Measurements from ENCODE around the gene EPHB2.

DNA sequence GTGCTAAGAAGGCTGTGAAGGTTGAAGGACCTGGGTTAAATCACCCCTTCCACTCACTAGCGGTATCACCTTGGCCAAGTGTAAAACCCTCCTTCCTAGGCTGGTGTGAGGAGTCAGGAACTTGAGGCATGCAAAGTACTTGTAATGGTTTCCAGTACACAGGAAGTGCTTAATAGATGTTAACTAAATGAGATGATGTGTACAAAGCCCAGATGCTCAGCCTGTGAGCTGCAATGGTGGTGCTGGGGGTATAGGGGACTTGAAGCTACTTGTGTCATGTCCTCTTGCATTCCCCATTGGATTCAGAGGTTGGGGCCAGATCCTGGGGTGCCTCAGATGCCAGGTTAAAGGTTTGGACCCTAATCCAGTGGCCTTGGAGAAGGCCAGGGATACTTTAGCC is 75.5 kb downstream of the EPHB2 start:
- TF ChIP-seq, protein P1, sequence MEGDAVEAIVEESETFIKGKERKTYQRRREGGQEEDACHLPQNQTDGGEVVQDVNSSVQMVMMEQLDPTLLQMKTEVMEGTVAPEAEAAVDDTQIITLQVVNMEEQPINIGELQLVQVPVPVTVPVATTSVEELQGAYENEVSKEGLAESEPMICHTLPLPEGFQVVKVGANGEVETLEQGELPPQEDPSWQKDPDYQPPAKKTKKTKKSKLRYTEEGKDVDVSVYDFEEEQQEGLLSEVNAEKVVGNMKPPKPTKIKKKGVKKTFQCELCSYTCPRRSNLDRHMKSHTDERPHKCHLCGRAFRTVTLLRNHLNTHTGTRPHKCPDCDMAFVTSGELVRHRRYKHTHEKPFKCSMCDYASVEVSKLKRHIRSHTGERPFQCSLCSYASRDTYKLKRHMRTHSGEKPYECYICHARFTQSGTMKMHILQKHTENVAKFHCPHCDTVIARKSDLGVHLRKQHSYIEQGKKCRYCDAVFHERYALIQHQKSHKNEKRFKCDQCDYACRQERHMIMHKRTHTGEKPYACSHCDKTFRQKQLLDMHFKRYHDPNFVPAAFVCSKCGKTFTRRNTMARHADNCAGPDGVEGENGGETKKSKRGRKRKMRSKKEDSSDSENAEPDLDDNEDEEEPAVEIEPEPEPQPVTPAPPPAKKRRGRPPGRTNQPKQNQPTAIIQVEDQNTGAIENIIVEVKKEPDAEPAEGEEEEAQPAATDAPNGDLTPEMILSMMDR (IDR thresholded peaks at IDR 0.05) = no peak
- TF ChIP-seq POLR2A (IDR thresholded peaks at IDR 0.05) (no peak), POLR2AphosphoS5 (IDR thresholded peaks at IDR 0.05) (no peak)

Data from suprapubic skin (tissue), 4 donors.